HEK293 (cell line): Measurements from ENCODE around the gene CLCN2.

Experiments
- CTCF ChIA-PET: fragments of 350-600 bp; formaldehyde crosslinking; extraction: SDS; loops from one replicate; lab custom pipeline; 2021; ENCODE audit warnings: antibody characterized with exemption; lab: Yijun Ruan, JAX
- POLR2A ChIA-PET: fragments of 300-600 bp; formaldehyde crosslinking; extraction: SDS; loops from one replicate; lab custom pipeline; 2020; ENCODE audit warnings: antibody characterized with exemption, inconsistent platforms; lab: Yijun Ruan, JAX
- H3K27ac ChIP-seq: fragments of 200-500 bp; sonication (Bioruptor generic); 2 replicates; pipeline ENCODE4 v1.5.1; 2014; ENCODE audit warnings: low read depth, low read length, control low read depth, inconsistent platforms; ENCODE audit errors: extremely low read depth
- H3K36me3 ChIP-seq, 2 experiments: fragments of 200-500 bp in 1 of 2; sonication (Bioruptor generic) in 1 of 2; 1 replicate in 1 of 2; 2 replicates in 1 of 2; pipeline ENCODE4 v1.5.1; 2014 to 2017; ENCODE audit warnings: inconsistent platforms in 2 of 2, low read length in 2 of 2; ENCODE audit not compliant: control insufficient read depth in 2 of 2, insufficient read depth in 1 of 2
- H3K4me1 ChIP-seq: fragments of 200-500 bp; sonication (Bioruptor generic); 2 replicates; pipeline ENCODE4 v1.5.1; 2014; ENCODE audit warnings: mild to moderate bottlenecking, low read length, inconsistent platforms; ENCODE audit not compliant: control insufficient read depth, insufficient read depth
- H3K4me3 ChIP-seq: 2 replicates; pipeline ENCODE4 v1.5.1; 2011; ENCODE audit warnings: low read depth, mild to moderate bottlenecking, control low read depth, low read length, moderate library complexity
- H3K9me3 ChIP-seq: fragments of 200-500 bp; sonication (Bioruptor generic); 2 replicates; pipeline ENCODE4 v1.5.1; 2014; ENCODE audit warnings: low read depth, low read length, inconsistent platforms; ENCODE audit not compliant: control insufficient read depth, insufficient read depth
- KLF16 ChIP-seq: fragments of 450-650 bp; formaldehyde crosslinking; IDR thresholded peaks from 2 replicates; pipeline ENCODE4 v1.5.1; 2017; ENCODE audit warnings: missing biosample characterization, missing genetic modification characterization
- ZFHX2 ChIP-seq: fragments of 450-650 bp; formaldehyde crosslinking; conservative IDR thresholded peaks from 2 replicates; pipeline ENCODE4 v1.5.1; 2016; ENCODE audit warnings: missing biosample characterization, missing genetic modification characterization
- ZNF302 ChIP-seq: fragments of 450-650 bp; formaldehyde crosslinking; IDR thresholded peaks from 2 replicates; pipeline ENCODE4 v1.5.1; 2016; ENCODE audit warnings: missing biosample characterization, missing genetic modification characterization, low read depth
- ZNF654 ChIP-seq: fragments of 450-650 bp; formaldehyde crosslinking; IDR thresholded peaks from 2 replicates; pipeline ENCODE4 v1.5.1; 2016; ENCODE audit warnings: low read depth, missing biosample characterization, missing genetic modification characterization
- TF ChIP-seq, protein P1 (sequence below): fragments of 450-650 bp; formaldehyde crosslinking; IDR thresholded peaks from 2 replicates; pipeline ENCODE4 v1.5.1; 2016; ENCODE audit warnings: missing biosample characterization, missing genetic modification characterization
- TF ChIP-seq, protein P2 (sequence below): fragments of 450-650 bp; formaldehyde crosslinking; optimal IDR thresholded peaks from 2 replicates; pipeline ENCODE3; 2016; ENCODE audit warnings: missing biosample characterization, mild to moderate bottlenecking, missing genetic modification characterization
- TF ChIP-seq, protein P3 (sequence below): fragments of 450-650 bp; formaldehyde crosslinking; IDR thresholded peaks from 2 replicates; pipeline ENCODE4 v1.5.1; 2016; ENCODE audit warnings: missing biosample characterization, missing genetic modification characterization
- TF ChIP-seq, protein P4 (sequence below): fragments of 450-650 bp; formaldehyde crosslinking; conservative IDR thresholded peaks from 2 replicates; pipeline ENCODE4 v1.5.1; 2016; ENCODE audit warnings: low read depth, missing biosample characterization, missing genetic modification characterization

Gene CLCN2

DNA sequence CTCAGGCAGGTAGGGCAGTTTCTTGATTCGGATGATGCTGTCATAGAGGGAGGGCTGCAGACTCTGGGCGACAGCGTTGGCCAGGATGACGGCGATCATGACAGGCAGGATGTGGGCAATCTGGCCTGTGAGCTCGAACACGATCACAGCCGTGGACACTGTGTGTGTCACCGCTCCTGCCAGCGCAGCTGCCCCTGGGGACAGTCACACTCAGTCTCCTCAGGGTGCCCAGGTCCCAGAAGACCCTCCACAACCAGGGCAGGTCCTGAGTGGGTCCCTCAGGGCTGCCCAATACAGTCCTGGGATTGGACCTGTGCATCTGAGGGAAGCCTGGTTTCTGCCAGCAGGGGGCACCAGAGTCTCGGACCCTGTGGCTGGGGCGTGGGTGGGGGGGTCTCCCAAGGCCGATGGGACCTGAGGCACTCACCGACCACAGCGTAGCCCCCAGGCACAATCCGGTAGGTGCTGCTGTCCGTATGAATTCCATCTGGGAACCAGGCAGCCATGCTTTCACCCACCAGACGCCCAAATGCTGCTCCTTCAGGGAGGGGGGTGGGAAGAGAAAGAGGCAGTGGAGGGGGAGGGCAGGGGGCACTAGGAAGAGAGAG lies 7.2 kb downstream of the CLCN2 start:
- no peaks in the 10 kb centered on the region for H3K9me3 ChIP-seq
- peaks cover 0 to 77% of the 10 kb centered on the region in 2 experiments; a peak in 1 of 3 replicates for H3K36me3 ChIP-seq
- POLR2A ChIA-PET = interaction anchor here (0.5 to 0.7 kb wide), 2 partner anchors 8 to 202 kb away, joined by 3 read pairs; no protein-coding TSS in a partner anchor
- no peak overlapping the region for H3K27ac ChIP-seq
- no peaks in the 10 kb centered on the region for H3K4me1 ChIP-seq
- H3K4me3 ChIP-seq = no peak overlapping the region
- CTCF ChIA-PET = interaction anchor here (0.5 to 2.9 kb wide), 9 partner anchors 7 to 401 kb away, joined by 3 to 15 read pairs (median 5); partner anchors contain the start of gene FAM131A
- peak; percentile 63 for TF ChIP-seq ZFHX2 (tag by site-specific recombination)
- TF ChIP-seq, protein P1, sequence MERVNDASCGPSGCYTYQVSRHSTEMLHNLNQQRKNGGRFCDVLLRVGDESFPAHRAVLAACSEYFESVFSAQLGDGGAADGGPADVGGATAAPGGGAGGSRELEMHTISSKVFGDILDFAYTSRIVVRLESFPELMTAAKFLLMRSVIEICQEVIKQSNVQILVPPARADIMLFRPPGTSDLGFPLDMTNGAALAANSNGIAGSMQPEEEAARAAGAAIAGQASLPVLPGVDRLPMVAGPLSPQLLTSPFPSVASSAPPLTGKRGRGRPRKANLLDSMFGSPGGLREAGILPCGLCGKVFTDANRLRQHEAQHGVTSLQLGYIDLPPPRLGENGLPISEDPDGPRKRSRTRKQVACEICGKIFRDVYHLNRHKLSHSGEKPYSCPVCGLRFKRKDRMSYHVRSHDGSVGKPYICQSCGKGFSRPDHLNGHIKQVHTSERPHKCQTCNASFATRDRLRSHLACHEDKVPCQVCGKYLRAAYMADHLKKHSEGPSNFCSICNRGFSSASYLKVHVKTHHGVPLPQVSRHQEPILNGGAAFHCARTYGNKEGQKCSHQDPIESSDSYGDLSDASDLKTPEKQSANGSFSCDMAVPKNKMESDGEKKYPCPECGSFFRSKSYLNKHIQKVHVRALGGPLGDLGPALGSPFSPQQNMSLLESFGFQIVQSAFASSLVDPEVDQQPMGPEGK (tag by site-specific recombination) = peak; percentile 74
- TF ChIP-seq, protein P2, sequence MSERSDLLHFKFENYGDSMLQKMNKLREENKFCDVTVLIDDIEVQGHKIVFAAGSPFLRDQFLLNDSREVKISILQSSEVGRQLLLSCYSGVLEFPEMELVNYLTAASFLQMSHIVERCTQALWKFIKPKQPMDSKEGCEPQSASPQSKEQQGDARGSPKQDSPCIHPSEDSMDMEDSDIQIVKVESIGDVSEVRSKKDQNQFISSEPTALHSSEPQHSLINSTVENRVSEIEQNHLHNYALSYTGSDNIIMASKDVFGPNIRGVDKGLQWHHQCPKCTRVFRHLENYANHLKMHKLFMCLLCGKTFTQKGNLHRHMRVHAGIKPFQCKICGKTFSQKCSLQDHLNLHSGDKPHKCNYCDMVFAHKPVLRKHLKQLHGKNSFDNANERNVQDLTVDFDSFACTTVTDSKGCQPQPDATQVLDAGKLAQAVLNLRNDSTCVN = no peak
- no peak for TF ChIP-seq KLF16
- TF ChIP-seq ZNF302 = no peak
- TF ChIP-seq, protein P3, sequence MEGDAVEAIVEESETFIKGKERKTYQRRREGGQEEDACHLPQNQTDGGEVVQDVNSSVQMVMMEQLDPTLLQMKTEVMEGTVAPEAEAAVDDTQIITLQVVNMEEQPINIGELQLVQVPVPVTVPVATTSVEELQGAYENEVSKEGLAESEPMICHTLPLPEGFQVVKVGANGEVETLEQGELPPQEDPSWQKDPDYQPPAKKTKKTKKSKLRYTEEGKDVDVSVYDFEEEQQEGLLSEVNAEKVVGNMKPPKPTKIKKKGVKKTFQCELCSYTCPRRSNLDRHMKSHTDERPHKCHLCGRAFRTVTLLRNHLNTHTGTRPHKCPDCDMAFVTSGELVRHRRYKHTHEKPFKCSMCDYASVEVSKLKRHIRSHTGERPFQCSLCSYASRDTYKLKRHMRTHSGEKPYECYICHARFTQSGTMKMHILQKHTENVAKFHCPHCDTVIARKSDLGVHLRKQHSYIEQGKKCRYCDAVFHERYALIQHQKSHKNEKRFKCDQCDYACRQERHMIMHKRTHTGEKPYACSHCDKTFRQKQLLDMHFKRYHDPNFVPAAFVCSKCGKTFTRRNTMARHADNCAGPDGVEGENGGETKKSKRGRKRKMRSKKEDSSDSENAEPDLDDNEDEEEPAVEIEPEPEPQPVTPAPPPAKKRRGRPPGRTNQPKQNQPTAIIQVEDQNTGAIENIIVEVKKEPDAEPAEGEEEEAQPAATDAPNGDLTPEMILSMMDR (tag by site-specific recombination) = peak; percentile 54; the same call in 1 of the 2 replicates
- TF ChIP-seq, all 188 proteins: peak for 3

DNA sequence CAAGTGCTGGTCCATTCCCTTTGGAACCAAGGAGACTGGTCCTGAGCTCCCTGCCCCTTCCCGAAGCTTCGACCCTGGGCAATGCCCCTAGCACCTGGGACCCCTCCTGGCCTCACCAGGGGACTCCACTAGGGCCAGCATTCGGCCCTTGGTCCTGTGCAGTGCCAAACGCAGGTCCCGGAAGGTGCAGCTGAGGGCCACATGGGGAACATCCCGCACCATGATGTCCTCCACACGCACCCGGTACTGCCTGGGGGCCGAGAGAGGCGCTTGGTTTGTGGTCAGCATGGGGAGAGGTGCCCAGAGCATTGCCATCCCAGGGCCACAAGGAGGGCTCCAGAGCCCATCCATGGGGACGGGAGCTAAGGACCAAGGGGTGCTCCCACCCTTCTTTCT lies 7.9 kb downstream of the CLCN2 start:
- TF ChIP-seq, protein P4, sequence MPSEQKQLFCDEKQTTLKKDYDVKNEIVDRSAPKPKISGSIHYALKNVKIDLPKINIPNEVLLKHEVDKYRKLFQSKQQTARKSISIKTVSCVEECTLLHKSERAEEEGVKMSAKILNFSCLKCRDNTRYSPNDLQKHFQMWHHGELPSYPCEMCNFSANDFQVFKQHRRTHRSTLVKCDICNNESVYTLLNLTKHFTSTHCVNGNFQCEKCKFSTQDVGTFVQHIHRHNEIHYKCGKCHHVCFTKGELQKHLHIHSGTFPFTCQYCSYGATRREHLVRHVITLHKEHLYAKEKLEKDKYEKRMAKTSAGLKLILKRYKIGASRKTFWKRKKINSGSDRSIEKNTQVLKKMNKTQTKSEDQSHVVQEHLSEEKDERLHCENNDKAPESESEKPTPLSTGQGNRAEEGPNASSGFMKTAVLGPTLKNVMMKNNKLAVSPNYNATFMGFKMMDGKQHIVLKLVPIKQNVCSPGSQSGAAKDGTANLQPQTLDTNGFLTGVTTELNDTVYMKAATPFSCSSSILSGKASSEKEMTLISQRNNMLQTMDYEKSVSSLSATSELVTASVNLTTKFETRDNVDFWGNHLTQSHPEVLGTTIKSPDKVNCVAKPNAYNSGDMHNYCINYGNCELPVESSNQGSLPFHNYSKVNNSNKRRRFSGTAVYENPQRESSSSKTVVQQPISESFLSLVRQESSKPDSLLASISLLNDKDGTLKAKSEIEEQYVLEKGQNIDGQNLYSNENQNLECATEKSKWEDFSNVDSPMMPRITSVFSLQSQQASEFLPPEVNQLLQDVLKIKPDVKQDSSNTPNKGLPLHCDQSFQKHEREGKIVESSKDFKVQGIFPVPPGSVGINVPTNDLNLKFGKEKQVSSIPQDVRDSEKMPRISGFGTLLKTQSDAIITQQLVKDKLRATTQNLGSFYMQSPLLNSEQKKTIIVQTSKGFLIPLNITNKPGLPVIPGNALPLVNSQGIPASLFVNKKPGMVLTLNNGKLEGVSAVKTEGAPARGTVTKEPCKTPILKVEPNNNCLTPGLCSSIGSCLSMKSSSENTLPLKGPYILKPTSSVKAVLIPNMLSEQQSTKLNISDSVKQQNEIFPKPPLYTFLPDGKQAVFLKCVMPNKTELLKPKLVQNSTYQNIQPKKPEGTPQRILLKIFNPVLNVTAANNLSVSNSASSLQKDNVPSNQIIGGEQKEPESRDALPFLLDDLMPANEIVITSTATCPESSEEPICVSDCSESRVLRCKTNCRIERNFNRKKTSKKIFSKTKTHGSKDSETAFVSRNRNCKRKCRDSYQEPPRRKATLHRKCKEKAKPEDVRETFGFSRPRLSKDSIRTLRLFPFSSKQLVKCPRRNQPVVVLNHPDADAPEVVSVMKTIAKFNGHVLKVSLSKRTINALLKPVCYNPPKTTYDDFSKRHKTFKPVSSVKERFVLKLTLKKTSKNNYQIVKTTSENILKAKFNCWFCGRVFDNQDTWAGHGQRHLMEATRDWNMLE (tag by site-specific recombination) = no peak
- no peak for TF ChIP-seq ZNF654
- TF ChIP-seq, all 188 proteins: peak for 0
- Histone ChIP-seq H3K36me3 (peaks cover 0 to 74% of the 10 kb centered on the region in 2 experiments; a peak in 1 of 3 replicates), H3K9me3 (no peaks in the 10 kb centered on the region), H3K4me1 (no peaks in the 10 kb centered on the region), H3K27ac (no peak overlapping the region), H3K4me3 (no peak overlapping the region)
- ChIA-PET CTCF (interaction anchor here (0.5 to 2.9 kb wide), 8 partner anchors 16 to 402 kb away, joined by 3 to 15 read pairs (median 6); partner anchors contain the start of gene FAM131A), POLR2A (interaction anchor here (0.5 to 0.8 kb wide), 3 partner anchors 9 to 202 kb away, joined by 3 read pairs; partner anchors contain the start of gene FAM131A)
